HFFc6 (cell line): ENCODE data around the gene TMEM52B. TPM values are rescaled to one million over a fixed set of nuclear protein-coding genes. Genes with fewer than 3 reads are reported as not detected.
A peak's percentile ranks its signal among the peaks of the same experiment; 100 is the strongest.
"Not testable (repeated sequence)": the region's sequence is repeated elsewhere in the genome, so short reads cannot be mapped to it uniquely, and the experiment has no call there.

Experiments used
- DNase-seq: peaks from one replicate; pipeline ENCODE4 v3.0.0-alpha.2; 2018
- H3K27ac Mint-ChIP-seq: 2 replicates; pipeline ENCODE4 v1.8.0; 2020; ENCODE audit warnings: mild to moderate bottlenecking, mixed read lengths
- H3K27me3 Mint-ChIP-seq: 2 replicates; pipeline ENCODE4 v1.8.0; 2021; ENCODE audit warnings: mild to moderate bottlenecking, moderate library complexity, mixed read lengths; ENCODE audit not compliant: insufficient read depth
- H3K36me3 Mint-ChIP-seq: 2 replicates; pipeline ENCODE4 v1.8.0; 2021; ENCODE audit warnings: low read depth, mixed read lengths
- H3K4me1 Mint-ChIP-seq: 2 replicates; pipeline ENCODE4 v1.8.0; 2020; ENCODE audit warnings: low read depth, mixed read lengths
- H3K4me3 Mint-ChIP-seq: 2 replicates; pipeline ENCODE4 v1.8.0; 2020; ENCODE audit warnings: mild to moderate bottlenecking, moderate library complexity, mixed read lengths
- H3K9me3 Mint-ChIP-seq: 2 replicates; pipeline ENCODE4 v1.8.0; 2020; ENCODE audit warnings: mild to moderate bottlenecking, mixed read lengths
- CTCF ChIP-seq: fragments of 200-600 bp; sonication (generic); IDR thresholded peaks from 2 replicates; pipeline ENCODE4 v1.5.0; 2021; ENCODE audit warnings: antibody characterized with exemption, mild to moderate bottlenecking
- total RNA-seq, 6 experiments: library from RNA; stranded (reverse); fragmentation: NEBNext Ultra II Directional; extraction: Animal tissue kit (Norgen Biotek cat#: 25700); gene quantifications; 2 replicates in 1 of 6; 3 replicates in 5 of 6; pipeline ENCODE4 v1.2.3, GENCODE V29; 2021

Gene TMEM52B
- total RNA-seq, 6 experiments from 2014 or later, result 0.74 to 2.3 (median 1.1) TPM

- H3K9me3 Mint-ChIP-seq, result no peaks in the 10 kb centered on the region; the same call in 1 of the 2 replicates
- H3K4me1 Mint-ChIP-seq, result peaks cover 29% of the 10 kb centered on the region
- H3K27me3 Mint-ChIP-seq, result peaks cover 8% of the 10 kb centered on the region
- peak within 1 kb of the TSS; percentile 99 for H3K4me3 Mint-ChIP-seq
- peaks cover 17% of the 10 kb centered on the region for H3K36me3 Mint-ChIP-seq
- H3K27ac Mint-ChIP-seq, result peak within 1 kb of the TSS; percentile 99
- peak; percentile 63 for DNase-seq
- TF ChIP-seq CTCF, result no peak
Measured at GRCh38 chr12:10212739-10213131, 33.9 kb downstream of the TMEM52B start, which contains the start of gene GABARAPL1. TSS of gene GABARAPL1 (plus strand) at chr12:10212877. CDS start at chr12:10213130, 253 bp downstream.

- peak overlapping the region; percentile 99 for H3K4me3 Mint-ChIP-seq
- peaks cover 23% of the 10 kb centered on the region for H3K36me3 Mint-ChIP-seq
- DNase-seq, result peak; percentile 80
- H3K27me3 Mint-ChIP-seq, result peaks cover 8% of the 10 kb centered on the region
- peaks cover 33% of the 10 kb centered on the region for H3K4me1 Mint-ChIP-seq
- TF ChIP-seq CTCF, result no peak
- H3K9me3 Mint-ChIP-seq, result no peaks in the 10 kb centered on the region; the same call in 1 of the 2 replicates
- peak overlapping the region; percentile 99 for H3K27ac Mint-ChIP-seq
Measured at GRCh38 chr12:10213168-10214135, 34.6 kb downstream of the TMEM52B start.

GRCh38 chr12:10214136-10214894 lies 35.5 kb downstream of the TMEM52B start:
- no peak for DNase-seq

GRCh38 chr12:10214895-10215267 lies 36.0 kb downstream of the TMEM52B start:
- Mint-ChIP-seq H3K36me3 (peaks cover 25% of the 10 kb centered on the region), H3K27ac (peak overlapping the region; percentile 99), H3K27me3 (peaks cover 10% of the 10 kb centered on the region), H3K9me3 (no peaks in the 10 kb centered on the region; the same call in 1 of the 2 replicates), H3K4me3 (peak overlapping the region; percentile 99), H3K4me1 (peaks cover 33% of the 10 kb centered on the region)
- no peak for TF ChIP-seq CTCF
- DNase-seq, result no peak

More at GRCh38 chr12:10214136-10214894, 35.5 kb downstream of the TMEM52B start:
- peaks cover 23% of the 10 kb centered on the region for H3K36me3 Mint-ChIP-seq
- no peak; the same call in 1 of the 2 replicates for TF ChIP-seq CTCF
- peaks cover 33% of the 10 kb centered on the region for H3K4me1 Mint-ChIP-seq
- H3K27ac Mint-ChIP-seq, result peak overlapping the region; percentile 99
- peak overlapping the region; percentile 99 for H3K4me3 Mint-ChIP-seq
- H3K9me3 Mint-ChIP-seq, result no peaks in the 10 kb centered on the region; the same call in 1 of the 2 replicates
- peaks cover 8% of the 10 kb centered on the region for H3K27me3 Mint-ChIP-seq

- peaks cover 31% of the 10 kb centered on the region for H3K36me3 Mint-ChIP-seq
- peaks cover 11% of the 10 kb centered on the region for H3K27me3 Mint-ChIP-seq
- peak overlapping the region; percentile 99; the same call in 1 of the 2 replicates for H3K27ac Mint-ChIP-seq
- peaks cover 38% of the 10 kb centered on the region for H3K4me1 Mint-ChIP-seq
- H3K4me3 Mint-ChIP-seq, result peak overlapping the region; percentile 99
- DNase-seq, result no peak
- H3K9me3 Mint-ChIP-seq, result no peaks in the 10 kb centered on the region; the same call in 1 of the 2 replicates
- no peak for TF ChIP-seq CTCF
Measured at GRCh38 chr12:10215436-10215835, 36.6 kb downstream of the TMEM52B start.

GRCh38 chr12:10215946-10216345 lies 37.1 kb downstream of the TMEM52B start:
- not testable (repeated sequence) for H3K27ac Mint-ChIP-seq, DNase-seq, H3K9me3 Mint-ChIP-seq
- Mint-ChIP-seq H3K36me3 (peaks cover 36% of the 10 kb centered on the region), H3K4me3 (peak overlapping the region; percentile 99), H3K27me3 (peaks cover 11% of the 10 kb centered on the region), H3K4me1 (peaks cover 42% of the 10 kb centered on the region)
